Neuronal stem cell (in vitro differentiated cells): ENCODE data around the gene APOL3.
"Not testable (repeated sequence)": the region's sequence is repeated elsewhere in the genome, so short reads cannot be mapped to it uniquely, and the experiment has no call there.

Source experiments
- DNase-seq: peaks from one replicate; pipeline ENCODE4 v3.0.0-alpha.2; 2013; ENCODE audit warnings: low spot score
- H2AFZ ChIP-seq: one replicate; pipeline ENCODE4 v1.6.1; 2013; ENCODE audit warnings: mild to moderate bottlenecking, low read length, inconsistent platforms
- H2AK5ac ChIP-seq: 2 replicates; pipeline ENCODE4 v1.6.1; 2013; ENCODE audit warnings: low read depth, mild to moderate bottlenecking, inconsistent platforms, low read length, moderate library complexity, mixed read lengths
- H2BK120ac ChIP-seq: 2 replicates; pipeline ENCODE4 v1.6.1; 2013; ENCODE audit warnings: low read depth, mild to moderate bottlenecking, inconsistent platforms, low read length, moderate library complexity, mixed read lengths
- H2BK12ac ChIP-seq: one replicate; pipeline ENCODE4 v1.6.1; 2013; ENCODE audit warnings: low read length, inconsistent platforms
- H2BK15ac ChIP-seq: 2 replicates; pipeline ENCODE4 v1.6.1; 2013; ENCODE audit warnings: mild to moderate bottlenecking, low read length, inconsistent platforms, mixed read lengths
- H2BK5ac ChIP-seq: one replicate; pipeline ENCODE4 v1.6.1; 2013; ENCODE audit warnings: inconsistent platforms, mild to moderate bottlenecking, low read length, moderate library complexity
- H3K14ac ChIP-seq: one replicate; pipeline ENCODE4 v1.6.1; 2013; ENCODE audit warnings: low read length, inconsistent platforms
- H3K18ac ChIP-seq: 2 replicates; pipeline ENCODE4 v1.6.1; 2013; ENCODE audit warnings: low read length, inconsistent platforms
- H3K23ac ChIP-seq: 2 replicates; pipeline ENCODE4 v1.6.1; 2013; ENCODE audit warnings: low read depth, mild to moderate bottlenecking, mixed read lengths, low read length, inconsistent platforms; ENCODE audit not compliant: poor library complexity
- H3K27ac ChIP-seq: replicated peaks from 3 replicates; pipeline ENCODE4 v1.5.1; 2013; ENCODE audit warnings: low read length, inconsistent platforms
- H3K27me3 ChIP-seq, 3 experiments: 2 replicates each; pipeline ENCODE4 v1.6.1; 2013; ENCODE audit warnings: low read length in 3 of 3, mild to moderate bottlenecking in 2 of 3, inconsistent platforms in 1 of 3, low read depth in 1 of 3, mixed read lengths in 1 of 3, moderate library complexity in 1 of 3; ENCODE audit not compliant: control insufficient read depth in 3 of 3, insufficient read depth in 3 of 3
- H3K36me3 ChIP-seq, 2 donors: replicated peaks in 1 of 2; 2 replicates each; pipeline ENCODE4 v1.6.1; 2013; ENCODE audit warnings: low read length in 2 of 2; ENCODE audit not compliant: control insufficient read depth in 2 of 2, insufficient read depth in 2 of 2
- H3K4ac ChIP-seq: 2 replicates; pipeline ENCODE4 v1.6.1; 2013; ENCODE audit warnings: inconsistent platforms, mild to moderate bottlenecking, low read length, moderate library complexity
- H3K4me1 ChIP-seq, 2 donors: 1 replicate in 1 of 2; 2 replicates in 1 of 2; pipeline ENCODE4 v1.6.1; 2013; ENCODE audit warnings: low read length in 2 of 2, low read depth in 1 of 2; ENCODE audit not compliant: control insufficient read depth in 2 of 2, insufficient read depth in 1 of 2
- H3K4me2 ChIP-seq: one replicate; pipeline ENCODE4 v1.6.1; 2013; ENCODE audit warnings: mild to moderate bottlenecking, low read length, inconsistent platforms; ENCODE audit not compliant: insufficient read depth, poor library complexity, severe bottlenecking
- H3K4me3 ChIP-seq, 2 donors: 2 replicates each; pipeline ENCODE4 v1.5.1; 2013; ENCODE audit warnings: low read length in 2 of 2, mild to moderate bottlenecking in 2 of 2, inconsistent platforms in 1 of 2, moderate library complexity in 1 of 2
- H3K79me1 ChIP-seq: one replicate; pipeline ENCODE4 v1.6.1; 2013; ENCODE audit warnings: low read depth, mild to moderate bottlenecking, inconsistent platforms, low read length, moderate library complexity
- H3K9ac ChIP-seq: one replicate; pipeline ENCODE4 v1.6.1; 2013; ENCODE audit warnings: mild to moderate bottlenecking, low read depth, low read length, inconsistent platforms; ENCODE audit not compliant: poor library complexity
- H3K9me3 ChIP-seq, 2 donors: replicated peaks in 1 of 2; 2 replicates each; pipeline versions ENCODE3 to v1.6.1; 2013; ENCODE audit warnings: low read length in 2 of 2, mild to moderate bottlenecking in 2 of 2, inconsistent platforms in 1 of 2, low read depth in 1 of 2, mixed read lengths in 1 of 2, moderate library complexity in 1 of 2; ENCODE audit not compliant: control insufficient read depth in 2 of 2, insufficient read depth in 1 of 2
- H4K8ac ChIP-seq: one replicate; pipeline ENCODE4 v1.6.1; 2013; ENCODE audit warnings: low read depth, mild to moderate bottlenecking, inconsistent platforms, low read length, moderate library complexity
- H4K91ac ChIP-seq: one replicate; pipeline ENCODE4 v1.6.1; 2013; ENCODE audit warnings: low read length, low read depth, mild to moderate bottlenecking, inconsistent platforms; ENCODE audit not compliant: poor library complexity
- WGBS, 2 donors: extraction: QIAGEN DNeasy Blood & Tissue Kit; methylation state at CpG; one replicate each; pipeline ENCODE4 v1.1.7; 2013; ENCODE audit warnings: missing lambda C conversion rate in 2 of 2, mixed read lengths in 1 of 2; ENCODE audit not compliant: insufficient read length in 2 of 2, insufficient replicate concordance in 1 of 2; ENCODE audit errors: extremely low coverage in 2 of 2; 5-methylcytosine and 5-hydroxymethylcytosine counted together

Gene APOL3

DNA sequence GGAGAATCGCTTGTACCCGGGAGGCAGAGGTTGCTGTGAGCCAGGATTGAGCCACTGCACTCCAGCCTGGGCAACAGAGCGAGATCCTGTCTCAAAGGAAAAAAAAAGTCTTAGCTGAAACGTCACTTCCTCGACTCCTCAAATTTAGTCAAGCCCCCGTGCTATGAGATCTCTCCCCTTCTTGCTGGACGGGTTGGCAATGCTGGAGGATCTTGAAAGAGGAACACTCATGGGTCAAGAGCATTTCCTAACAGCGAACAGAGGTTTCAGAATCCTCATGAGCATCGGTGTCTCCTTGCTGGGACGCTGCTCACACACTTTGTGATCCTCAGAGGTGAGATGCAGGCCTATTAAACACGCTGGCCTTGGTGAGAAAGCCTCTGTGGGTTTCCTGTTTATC lies 35.9 kb downstream of the APOL3 start:
- Histone ChIP-seq H2AFZ (peak overlapping the region; percentile 92), H4K8ac (peak overlapping the region; percentile 19), H2BK120ac (peak overlapping the region; percentile 67), H2BK5ac (no peak overlapping the region), H3K23ac (no peak overlapping the region), H2BK15ac (no peak overlapping the region), H3K14ac (no peak overlapping the region), H3K36me3 (no peaks in the 10 kb centered on the region), H3K4ac (no peak overlapping the region), H3K79me1 (no peaks in the 10 kb centered on the region), H3K4me2 (no peak overlapping the region), H3K27me3 (peaks cover 0 to 7% (median 3%) of the 10 kb centered on the region in 3 experiments), H3K9me3 (no peaks in the 10 kb centered on the region), H3K27ac (no peak overlapping the region), H2BK12ac (no peak overlapping the region), H2AK5ac (peak overlapping the region; percentile 53), H3K18ac (no peak overlapping the region), H3K4me1 (peaks cover 0 to 1% of the 10 kb centered on the region in 2 donors), H4K91ac (no peak overlapping the region), H3K9ac (no peak overlapping the region), H3K4me3 (no peak overlapping the region)
- WGBS, 2 donors, result no CpG with 5 or more reads among the region's 11 CpGs
- DNase-seq, result no peak

DNA sequence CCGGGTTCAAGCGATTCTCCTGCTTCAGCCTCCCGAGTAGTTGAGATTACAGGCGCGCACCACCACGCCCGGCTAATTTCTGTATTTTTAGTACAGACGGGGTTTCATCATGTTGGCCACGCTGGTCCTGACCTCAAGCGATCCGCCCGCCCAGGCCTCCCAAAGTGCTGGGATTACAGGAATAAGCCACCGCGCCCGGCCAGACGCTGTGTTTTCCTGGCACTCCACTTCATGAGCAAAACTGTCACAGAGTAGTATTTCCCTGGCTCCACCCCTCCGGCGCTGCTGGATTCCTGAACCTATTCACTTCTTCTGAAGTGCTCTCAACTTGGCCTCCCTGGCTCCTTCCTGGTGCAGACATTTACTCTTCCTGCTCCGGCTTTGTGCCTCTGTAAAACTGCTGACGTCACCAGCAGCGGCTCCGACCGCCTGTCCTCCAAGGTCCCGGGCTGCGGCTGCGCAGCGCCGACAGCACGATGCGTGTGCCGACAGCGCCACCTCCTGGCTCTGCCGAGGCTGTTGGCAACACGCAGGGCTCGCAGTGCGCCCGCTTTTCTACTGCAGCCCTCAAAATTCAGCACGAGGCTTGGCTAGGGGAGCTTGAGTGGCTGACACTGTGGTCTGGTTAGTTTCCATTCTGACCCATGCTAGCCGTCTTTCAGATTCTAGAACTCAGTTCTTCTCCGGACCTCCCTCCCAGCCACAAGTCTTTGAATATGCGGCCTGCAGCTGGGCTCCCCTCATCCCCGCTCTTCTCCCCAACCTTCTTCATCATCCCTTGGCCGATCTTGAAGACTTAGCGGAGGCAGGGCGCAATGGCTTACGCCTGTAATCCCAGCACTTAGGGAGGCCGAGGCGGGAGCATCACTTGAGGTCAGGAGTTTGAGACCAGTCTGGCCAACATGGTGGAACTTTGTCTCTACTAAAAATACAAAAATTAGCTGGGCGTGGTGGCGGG lies 36.6 kb downstream of the APOL3 start:
- Histone ChIP-seq H4K8ac (no peak overlapping the region), H2BK12ac (no peak overlapping the region), H2AFZ (peak overlapping the region; percentile 92), H3K23ac (no peak overlapping the region), H3K27ac (no peak overlapping the region), H3K79me1 (no peaks in the 10 kb centered on the region), H3K4ac (no peak overlapping the region), H3K4me2 (peak overlapping the region; percentile 26), H3K4me3 (no peak overlapping the region), H3K27me3 (peaks cover 0 to 5% (median 3%) of the 10 kb centered on the region in 3 experiments), H3K36me3 (no peaks in the 10 kb centered on the region), H3K9ac (no peak overlapping the region), H2BK120ac (peak overlapping the region; percentile 67), H3K4me1 (peaks cover 0 to 1% of the 10 kb centered on the region in 2 donors), H2AK5ac (peak overlapping the region; percentile 93), H3K18ac (peak overlapping the region; percentile 64), H3K9me3 (no peaks in the 10 kb centered on the region), H2BK15ac (peak overlapping the region; percentile 21), H3K14ac (no peak overlapping the region), H4K91ac (no peak overlapping the region), H2BK5ac (peak overlapping the region; percentile 10)
- no CpG with 5 or more reads among the region's 50 CpGs for WGBS, 2 donors
- peak; percentile 88 for DNase-seq

DNA sequence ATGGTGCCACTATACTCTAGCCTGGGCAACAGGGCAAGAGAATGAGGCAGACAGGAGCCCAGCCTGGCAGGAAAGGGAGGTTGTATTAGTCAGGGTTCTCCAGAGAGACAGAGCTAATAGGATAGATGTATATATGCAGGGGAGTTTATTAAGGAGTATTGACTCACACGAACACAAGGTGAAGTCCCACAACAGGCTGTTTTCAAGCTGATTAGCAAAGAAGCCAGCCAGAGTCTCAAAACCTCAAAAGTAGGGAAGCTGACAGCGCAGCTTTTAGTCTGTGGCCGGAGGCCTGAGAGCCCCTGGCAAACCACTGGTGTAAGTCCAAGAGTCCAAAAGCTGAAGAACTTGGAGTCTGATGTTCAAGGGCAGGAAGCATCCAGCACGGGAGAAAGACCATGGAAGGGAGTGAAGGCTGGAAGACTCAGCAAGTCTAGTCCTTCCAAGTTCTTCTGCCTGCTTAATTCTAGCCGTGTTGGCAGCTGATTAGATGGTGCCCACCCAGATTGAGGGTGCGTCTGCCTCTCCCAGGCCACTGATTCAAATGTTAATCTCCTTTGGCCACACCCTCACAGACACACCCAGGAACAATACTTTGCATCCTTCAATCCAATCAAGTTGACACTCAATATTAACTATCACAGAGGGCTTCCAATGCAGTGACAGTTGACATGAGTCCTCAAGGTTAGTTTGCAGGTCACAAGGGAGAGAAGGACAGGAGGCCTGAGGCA lies 39.8 kb downstream of the APOL3 start:
- H3K18ac ChIP-seq, H3K36me3 ChIP-seq: not testable (repeated sequence)
- no CpG with 5 or more reads among the region's 6 CpGs for WGBS, 2 donors

DNA sequence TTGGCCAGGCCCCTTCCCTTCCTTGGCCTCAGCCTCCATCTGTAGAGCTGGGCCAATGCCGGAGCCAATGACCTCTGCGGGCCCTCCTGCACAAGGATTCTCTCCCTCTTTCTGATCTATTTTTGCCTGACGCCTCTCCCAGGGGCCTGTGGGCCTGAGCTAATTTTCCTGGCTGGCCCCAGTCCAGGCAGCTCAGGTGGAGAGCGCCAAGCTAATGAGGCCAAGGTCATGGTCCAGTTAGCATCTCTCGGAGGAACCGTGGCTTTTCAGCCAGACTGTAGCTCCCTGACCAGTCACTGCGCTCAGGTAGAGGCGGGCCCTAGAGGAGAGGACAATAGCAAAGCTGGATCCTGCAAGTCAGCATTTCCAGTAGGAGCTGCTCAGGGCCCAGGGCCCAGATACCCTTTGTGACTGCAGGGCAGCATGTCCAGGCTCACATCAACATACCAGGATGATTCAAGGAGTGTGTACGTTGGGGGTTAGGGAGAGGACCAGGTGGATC lies 43.5 kb downstream of the APOL3 start:
- no CpG with 5 or more reads among the region's 9 CpGs for WGBS, 2 donors
- Histone ChIP-seq H3K23ac (peak overlapping the region; percentile 2), H2AK5ac (no peak overlapping the region), H3K4ac (no peak overlapping the region), H3K36me3 (no peaks in the 10 kb centered on the region), H3K4me2 (no peak overlapping the region), H3K79me1 (no peaks in the 10 kb centered on the region), H3K9me3 (no peaks in the 10 kb centered on the region), H3K4me3 (no peak overlapping the region), H2BK120ac (no peak overlapping the region), H3K27me3 (no peaks in the 10 kb centered on the region), H2BK5ac (no peak overlapping the region), H4K91ac (no peak overlapping the region), H2AFZ (no peak overlapping the region), H3K14ac (peak overlapping the region; percentile 60), H2BK15ac (no peak overlapping the region), H3K9ac (no peak overlapping the region), H3K27ac (no peak overlapping the region), H2BK12ac (no peak overlapping the region), H4K8ac (no peak overlapping the region), H3K18ac (peak overlapping the region; percentile 13), H3K4me1 (no peaks in the 10 kb centered on the region)
- DNase-seq, result no peak

More for the DNA sequence above, 39.8 kb downstream of the APOL3 start:
- H3K4me1 ChIP-seq, H2AK5ac ChIP-seq, H3K23ac ChIP-seq, H3K9me3 ChIP-seq, H2BK5ac ChIP-seq, H3K27me3 ChIP-seq, H2BK120ac ChIP-seq, H3K4ac ChIP-seq, H4K91ac ChIP-seq, H2AFZ ChIP-seq, H3K4me2 ChIP-seq, H2BK12ac ChIP-seq, DNase-seq, H3K9ac ChIP-seq, H2BK15ac ChIP-seq, H3K27ac ChIP-seq, H3K79me1 ChIP-seq, H4K8ac ChIP-seq, H3K4me3 ChIP-seq, H3K14ac ChIP-seq: not testable (repeated sequence)
